Gastroesophageal sphincter (tissue), 3 donors: ENCODE measurements around the gene SLC26A8.

ENCODE experiments used
- CTCF ChIP-seq, 4 experiments: fragments of 200-600 bp in 2 of 4; fragments of 450-650 bp in 2 of 4; sonication (generic) in 1 of 4; IDR thresholded peaks; one replicate each; pipeline ENCODE4 v1.5.1; 2017 to 2019; ENCODE audit warnings: antibody characterized with exemption in 4 of 4, mild to moderate bottlenecking in 2 of 4, moderate library complexity in 2 of 4
- POLR2A ChIP-seq, 2 donors: fragments of 450-650 bp; IDR thresholded peaks; one replicate each; pipeline ENCODE4 v1.6.1; 2017; ENCODE audit warnings: antibody characterized with exemption in 2 of 2, mild to moderate bottlenecking in 2 of 2, moderate library complexity in 1 of 2

- no peak for TF ChIP-seq CTCF (IDR thresholded peaks at IDR 0.05)
- TF ChIP-seq POLR2A (IDR thresholded peaks at IDR 0.05): no peak
Measured at GRCh38 chr6:36071714-36072113, 47.3 kb upstream of the SLC26A8 start.
